ENCODE measurements around the gene CSNK1G2.

CSNK1G2 gene

DNA sequence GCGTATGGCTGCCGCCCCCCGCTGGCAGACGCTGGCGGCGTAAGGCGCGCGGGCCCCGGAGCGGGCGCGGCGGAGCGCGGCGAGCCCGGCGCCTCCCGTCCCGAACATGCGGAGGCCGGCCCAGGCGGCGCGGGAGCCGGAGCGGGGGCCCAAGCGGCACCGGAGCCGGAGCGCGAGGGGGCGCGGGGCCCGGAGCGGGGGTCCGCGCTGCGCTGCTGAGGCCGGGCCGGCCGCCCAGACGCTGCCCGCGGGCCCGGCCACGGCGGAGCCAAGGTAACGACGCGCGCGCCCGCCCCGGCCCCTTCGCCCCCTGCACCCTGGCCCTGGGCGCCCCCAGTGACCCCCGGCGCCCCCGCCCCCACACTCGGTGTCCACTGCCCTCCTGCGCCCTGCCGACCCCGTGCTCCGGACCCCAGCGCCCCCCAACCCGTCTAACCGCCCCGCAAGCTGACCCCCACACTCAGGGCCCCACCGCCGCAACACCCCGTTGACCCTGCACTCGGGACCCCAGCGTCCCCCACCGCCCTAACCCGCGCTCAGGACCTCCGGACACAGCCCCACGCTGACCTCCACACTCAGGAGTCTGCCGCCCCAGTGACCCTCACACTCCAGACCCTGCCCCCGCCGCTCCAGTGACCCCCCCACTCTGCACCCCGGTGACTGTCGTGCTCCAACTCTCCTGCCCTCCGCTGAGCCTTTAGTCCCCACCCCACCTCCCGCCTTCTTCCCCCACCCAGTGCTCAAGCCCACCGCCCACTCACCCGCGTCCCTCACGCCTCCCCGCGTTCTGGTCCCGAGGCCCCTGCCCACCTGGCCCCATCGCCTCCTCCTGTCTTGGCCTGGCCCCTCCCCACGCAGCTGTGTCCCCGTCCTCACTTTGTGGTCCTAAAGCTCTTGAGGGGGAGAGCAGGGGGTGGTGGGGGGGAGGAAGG, at the start of gene CSNK1G2:
Gene CSNK1G2 (plus strand): TSS at position 27 of the 932 bp plus-strand sequence. CDS start 28,601 bp downstream, outside the sequence.
- no peak for DNase-seq

DNA sequence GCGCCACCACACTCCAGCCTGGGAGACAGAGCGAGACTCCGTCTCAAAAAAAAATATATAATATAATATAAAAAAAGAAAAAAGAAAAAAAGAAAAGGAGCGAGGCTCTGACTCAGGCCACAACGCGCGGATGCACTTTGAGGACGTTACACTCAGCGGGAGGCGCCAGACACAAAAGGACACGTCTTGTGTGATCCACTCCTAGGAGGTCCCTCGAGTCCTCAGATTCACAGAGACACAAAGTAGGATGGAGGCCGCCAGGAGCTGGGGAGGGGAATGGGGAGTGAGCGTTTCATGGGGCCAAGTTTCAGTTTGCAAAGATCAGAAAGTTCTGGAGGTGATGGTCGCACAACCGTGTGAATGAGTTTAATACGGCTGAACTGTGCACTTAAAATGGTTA, 47.2 kb upstream of the CSNK1G2 start:
- DNase-seq, result no peak

DNA sequence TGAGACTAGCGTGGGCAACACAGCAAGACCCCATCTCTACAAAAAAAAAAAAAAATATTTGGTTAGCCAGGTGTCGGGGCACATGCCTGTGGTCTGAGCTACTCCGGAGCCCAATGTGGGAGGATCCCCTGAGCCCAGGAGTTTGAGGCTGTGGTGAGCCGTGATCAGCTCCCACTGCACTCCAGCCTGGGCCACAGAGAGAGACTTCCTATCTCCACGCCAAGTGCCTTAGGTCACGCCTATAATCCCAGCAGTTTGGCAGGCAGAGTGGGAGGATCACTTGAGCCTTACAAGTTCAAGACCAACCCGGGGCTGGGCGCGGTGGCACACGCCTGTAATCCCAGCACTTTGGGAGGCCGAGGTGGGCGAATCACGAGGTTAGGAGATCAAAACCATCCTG, 44.5 kb upstream of the CSNK1G2 start:
- no peak for DNase-seq

DNA sequence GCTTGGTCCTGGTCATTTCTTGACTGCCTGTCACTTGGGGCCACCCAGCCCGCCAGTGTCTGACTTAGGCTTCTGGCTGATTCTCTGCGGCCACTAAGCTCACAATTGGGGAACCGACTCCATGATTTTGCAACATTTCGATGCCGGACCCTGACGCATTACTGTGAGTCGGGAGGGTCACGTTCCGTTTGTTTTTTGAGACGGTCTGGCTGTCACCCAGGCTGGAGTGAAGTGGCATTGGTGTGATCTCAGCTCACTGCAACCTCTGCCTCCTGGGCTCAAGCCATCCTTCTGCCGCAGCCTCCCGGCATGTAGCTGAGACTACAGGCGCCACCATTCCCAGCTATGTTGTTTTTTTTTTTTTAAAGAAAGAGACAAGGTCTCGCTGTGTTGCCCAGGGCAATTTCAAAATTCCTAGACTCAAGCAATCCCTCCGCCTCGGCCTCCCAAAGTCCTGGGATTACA, 39.0 kb upstream of the CSNK1G2 start:
- no peak for DNase-seq

DNA sequence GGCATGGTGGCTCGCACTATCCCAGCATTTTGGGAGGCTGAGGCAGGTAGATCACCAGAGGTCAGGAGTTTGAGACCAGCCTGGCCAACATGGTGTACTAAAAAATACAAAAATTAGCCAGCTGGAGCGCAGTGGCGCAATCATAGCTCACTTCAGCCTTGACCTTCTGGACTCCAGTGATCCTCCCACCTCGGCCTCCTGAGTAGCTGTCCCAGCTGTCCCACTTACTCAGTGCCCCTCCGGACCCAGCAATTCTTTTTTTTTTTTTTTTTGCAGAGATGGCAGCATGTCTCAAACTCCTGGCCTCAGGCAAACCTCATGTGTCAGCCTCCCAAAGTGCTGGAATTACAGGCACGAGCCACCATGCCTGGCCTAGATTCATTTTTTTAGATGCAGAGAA, 38.0 kb upstream of the CSNK1G2 start:
- DNase-seq, result no peak

DNA sequence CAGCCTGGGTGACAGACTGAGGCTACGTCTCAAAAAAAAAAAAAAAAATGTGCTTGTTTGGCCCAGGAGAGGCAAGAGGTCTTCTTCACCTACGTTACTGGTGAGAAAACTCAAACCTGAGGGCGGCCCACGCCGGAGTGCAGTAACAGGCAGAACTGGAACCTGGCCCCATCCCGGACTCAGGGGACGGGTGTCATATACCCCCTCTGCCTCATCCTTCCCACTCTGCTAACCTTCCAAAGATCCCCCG, 36.2 kb upstream of the CSNK1G2 start:
- no peak for DNase-seq

DNA sequence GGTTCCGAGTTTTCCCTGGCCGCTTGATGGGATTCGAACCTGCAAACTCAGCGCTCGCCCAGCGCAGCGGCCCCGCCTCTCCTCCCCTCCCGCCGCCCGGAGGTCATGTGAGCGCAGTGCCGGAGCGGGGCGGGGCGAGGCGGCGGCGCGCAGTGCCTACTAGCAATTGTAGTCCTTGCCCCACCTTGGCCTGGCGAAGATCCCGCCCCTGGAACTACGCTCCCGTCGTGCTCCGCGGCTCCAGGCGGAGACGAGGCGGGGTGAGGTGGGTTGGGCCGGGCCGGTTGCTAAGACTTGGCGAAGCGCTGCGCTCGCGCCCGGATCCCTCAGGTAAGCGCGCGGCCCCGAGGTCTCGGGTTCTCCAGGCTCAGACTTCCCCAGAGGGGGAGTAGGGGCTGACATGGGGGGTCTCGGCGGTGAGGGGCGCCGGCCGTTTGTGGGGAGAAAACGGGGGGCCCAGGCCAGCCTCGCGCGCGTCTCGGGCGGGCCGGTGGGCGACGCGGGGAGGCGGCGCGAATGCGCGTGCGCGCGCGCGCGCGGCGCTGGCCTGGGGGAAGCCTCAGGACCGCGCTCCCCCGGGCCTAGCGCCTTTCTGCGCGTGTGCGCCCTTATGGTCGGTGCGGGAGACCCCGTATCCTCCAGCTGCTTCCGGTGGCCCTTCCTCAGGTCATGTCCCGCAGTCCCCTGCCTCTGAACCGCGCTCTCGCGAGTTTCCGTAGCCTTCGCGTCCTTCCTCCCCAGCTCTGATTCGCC, 35.7 kb upstream of the CSNK1G2 start, which contains the start of the genes ADAT3 and SCAMP4:
Gene ADAT3 (plus strand): TSS at position 290 of the 753 bp plus-strand sequence. CDS start 6,649 bp downstream, outside the sequence.
Gene SCAMP4 (plus strand): TSS at position 290 of the 753 bp plus-strand sequence. CDS start 9,621 bp downstream, outside the sequence.
- DNase-seq, result peak; percentile 99

DNA sequence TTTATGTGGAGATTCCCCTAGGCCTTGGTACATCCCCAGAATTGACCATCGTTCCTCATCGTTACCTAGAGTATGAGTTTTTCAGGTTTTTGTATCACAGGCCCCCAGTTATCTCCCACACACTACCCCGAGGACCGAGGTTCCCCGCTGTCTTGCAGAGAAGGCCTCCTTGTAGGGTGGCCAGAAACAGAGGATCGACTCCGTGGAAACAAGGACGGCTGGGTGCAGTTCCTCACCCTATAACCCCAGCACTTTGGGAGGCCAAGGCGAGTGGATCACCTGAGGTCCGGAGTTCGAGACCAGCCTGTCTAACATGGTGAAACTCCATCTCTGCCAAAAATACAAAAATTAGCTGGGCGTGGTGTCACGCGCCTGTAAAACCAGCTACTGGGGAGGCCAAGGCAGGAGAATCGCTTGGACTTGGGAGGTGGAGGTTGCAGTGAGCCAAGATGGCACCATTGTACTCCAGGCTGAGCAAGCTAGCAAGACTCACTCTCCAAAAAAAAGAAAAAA, 35.1 kb upstream of the CSNK1G2 start:
- DNase-seq, result no peak

DNA sequence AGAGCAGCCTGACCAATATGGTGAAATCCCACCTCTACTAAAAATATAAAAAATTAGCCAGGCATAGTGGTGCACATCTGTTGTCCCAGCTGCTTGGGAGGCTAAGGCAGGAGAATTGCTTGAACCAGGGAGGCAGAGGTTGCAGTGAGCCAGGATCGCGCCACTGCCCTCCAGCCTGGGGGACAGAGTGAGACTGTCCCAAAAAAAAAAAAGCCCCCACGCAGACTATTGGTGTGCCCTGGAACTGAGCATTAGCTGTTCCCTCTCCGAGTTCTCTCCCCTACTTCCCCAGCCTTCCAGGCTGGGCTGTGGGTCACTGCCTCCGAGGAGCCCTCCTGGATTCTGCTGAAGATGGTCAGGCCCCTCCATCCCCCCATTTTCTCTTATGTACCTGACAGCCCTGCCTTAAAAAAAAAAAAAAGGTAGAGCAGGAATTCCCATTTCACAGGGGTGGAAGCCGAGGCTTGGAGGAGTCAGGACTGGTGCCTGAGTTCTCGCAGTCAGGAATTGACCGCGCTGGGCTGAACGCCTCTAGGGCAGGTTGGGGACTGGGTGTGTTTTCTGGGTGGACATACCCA, 33.9 kb upstream of the CSNK1G2 start:
- no peak for DNase-seq

DNA sequence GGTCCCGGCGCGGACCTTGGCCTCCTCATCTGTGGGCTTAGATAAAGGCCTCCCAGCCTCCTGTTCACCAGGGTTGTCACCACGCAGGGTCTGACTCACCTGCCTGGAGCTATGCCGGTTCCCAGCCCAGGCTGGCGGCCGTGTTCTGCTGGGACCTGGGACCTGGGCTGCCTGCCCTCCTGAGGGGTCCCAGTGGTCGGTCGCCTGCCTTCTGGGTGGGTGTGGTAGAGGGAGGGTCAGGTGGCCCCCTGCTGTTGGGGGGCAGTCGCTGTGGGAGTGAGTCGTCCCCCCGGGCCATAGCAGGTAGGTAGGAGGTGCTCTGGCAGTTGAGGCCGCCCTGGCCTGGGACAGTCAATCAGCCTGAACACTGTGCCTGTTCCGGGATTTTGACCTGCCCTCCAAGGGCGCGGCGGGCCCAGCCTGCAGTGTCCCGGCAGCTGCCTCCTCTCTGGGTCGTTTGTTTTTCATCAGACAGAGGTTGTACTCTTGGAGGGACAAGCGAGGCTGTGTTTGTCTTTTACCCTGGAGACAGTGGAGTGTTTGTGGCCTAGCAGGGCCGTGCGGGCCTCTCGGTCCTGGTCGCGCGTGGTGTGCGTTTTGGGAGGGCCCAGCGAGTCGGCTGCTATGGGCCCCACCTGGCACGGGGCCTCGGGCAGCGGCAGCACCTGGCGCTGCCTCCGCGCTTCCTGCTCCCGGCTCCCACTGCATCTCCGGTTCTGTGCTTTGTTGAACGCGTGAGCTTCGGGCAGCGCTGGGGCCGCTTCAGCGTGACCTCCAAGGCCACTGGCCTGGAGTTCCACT, 33.2 kb upstream of the CSNK1G2 start:
- no peak for DNase-seq

DNA sequence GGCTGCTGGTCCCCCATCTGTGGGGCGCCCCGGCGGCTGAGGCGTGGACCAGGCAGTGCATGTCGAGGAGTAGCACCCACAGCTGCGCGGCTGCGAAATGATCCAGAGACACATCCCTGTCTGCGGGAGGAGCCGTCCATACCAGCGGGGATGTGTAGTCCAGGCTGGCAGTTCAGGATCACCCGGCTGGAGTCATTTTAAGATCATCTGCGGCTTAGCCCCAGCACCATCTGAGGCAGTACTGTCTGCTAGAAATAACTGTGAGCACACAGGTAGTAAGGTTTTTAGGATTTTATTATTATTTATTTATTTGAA, 32.7 kb upstream of the CSNK1G2 start:
- DNase-seq, result no peak

DNA sequence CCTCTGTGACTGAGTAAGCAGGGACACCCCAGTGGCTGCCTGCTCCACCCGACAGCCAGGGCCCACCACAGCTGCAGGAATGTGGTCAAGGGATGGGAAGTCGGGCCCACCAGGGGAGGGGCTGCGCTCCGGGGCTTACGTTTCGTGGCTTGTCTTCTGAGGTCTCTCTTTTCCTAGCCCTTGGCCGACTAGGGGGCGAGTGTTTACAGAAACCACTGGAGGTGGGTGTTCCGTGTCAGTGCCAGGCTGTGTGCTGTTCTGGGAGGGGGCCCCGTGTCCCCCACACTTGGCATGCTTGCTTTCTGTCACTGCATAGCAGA, 31.3 kb upstream of the CSNK1G2 start:
- no peak for DNase-seq

DNA sequence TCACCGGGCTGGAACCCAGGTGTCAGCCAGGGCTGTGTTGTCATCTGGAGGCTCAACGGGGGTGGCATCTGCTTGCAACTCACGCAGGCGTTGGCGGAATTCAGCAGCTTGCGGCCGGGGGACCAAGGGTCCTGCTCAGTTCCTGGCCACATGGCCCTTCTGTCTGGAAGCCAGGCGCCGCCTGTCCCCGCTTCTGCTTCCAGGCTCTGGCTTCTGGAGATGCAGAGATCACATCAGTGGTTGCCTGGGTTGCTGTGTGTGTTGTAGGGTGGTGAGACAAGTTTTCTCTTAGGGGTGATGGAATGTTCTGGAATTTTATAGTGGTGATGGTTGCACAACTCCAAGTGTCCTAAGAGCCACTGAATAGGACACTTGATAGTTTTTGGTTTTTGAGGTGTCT, 30.8 kb upstream of the CSNK1G2 start:
- DNase-seq, result no peak

DNA sequence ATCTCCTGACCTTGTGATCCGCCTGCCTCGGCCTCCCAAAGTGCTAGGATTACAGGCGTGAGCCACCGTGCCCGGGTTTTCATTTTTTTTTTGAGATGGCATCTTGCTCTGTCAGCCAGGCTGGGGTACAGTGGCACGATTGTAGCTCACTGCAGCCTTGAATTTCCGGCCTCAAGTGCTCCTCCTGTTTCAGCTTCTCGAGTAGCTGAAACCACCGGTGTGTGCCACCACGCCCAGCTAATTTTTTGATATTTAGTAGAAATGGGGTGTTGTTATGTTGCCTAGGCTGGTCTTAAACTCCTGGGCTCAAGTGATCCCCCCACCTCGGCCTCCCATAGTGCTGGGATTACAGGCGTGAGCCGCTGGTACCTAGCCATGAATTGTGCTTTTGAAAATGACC, 29.9 kb upstream of the CSNK1G2 start:
- no peak for DNase-seq

DNA sequence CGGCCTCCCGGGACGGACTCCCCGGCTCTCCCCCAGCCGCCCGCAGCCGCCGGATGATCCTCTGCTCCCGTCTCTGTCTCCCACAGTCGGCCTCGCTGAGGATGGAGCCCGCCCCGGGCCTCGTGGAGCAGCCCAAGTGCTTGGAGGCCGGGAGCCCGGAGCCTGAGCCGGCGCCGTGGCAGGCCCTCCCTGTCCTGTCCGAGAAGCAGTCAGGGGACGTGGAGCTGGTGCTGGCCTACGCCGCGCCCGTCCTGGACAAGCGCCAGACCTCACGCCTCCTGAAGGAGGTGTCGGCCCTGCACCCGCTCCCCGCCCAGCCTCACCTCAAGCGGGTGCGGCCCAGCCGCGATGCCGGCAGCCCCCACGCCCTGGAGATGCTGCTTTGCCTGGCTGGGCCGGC, 29.0 kb upstream of the CSNK1G2 start:
- DNase-seq, result no peak

DNA sequence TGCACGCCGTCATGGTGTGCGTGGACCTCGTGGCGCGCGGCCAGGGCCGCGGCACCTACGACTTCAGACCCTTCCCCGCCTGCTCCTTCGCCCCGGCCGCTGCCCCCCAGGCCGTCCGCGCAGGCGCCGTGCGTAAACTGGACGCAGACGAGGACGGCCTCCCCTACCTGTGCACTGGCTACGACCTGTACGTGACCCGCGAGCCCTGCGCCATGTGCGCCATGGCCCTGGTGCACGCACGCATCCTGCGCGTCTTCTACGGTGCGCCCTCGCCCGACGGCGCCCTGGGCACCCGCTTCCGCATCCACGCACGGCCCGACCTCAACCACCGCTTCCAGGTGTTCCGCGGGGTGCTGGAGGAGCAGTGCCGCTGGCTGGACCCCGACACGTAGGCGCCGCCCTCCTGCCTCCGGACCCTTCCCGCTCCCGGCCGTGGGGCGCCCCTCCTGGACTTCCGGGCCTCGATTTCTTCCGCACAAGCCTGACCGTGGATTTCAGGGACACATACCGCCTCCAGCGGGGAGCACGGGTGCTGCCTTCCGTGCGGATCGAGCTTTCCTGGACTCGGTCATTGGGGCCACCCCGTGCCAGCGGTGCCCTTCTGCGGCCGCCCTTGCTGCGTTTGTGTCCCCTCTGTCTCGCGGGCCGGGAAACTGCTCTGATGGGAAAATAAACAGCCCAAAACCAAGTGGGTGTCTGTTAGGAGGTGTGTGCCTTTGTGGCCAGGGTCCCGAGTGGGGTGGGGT, 28.0 kb upstream of the CSNK1G2 start:
- DNase-seq, result no peak

DNA sequence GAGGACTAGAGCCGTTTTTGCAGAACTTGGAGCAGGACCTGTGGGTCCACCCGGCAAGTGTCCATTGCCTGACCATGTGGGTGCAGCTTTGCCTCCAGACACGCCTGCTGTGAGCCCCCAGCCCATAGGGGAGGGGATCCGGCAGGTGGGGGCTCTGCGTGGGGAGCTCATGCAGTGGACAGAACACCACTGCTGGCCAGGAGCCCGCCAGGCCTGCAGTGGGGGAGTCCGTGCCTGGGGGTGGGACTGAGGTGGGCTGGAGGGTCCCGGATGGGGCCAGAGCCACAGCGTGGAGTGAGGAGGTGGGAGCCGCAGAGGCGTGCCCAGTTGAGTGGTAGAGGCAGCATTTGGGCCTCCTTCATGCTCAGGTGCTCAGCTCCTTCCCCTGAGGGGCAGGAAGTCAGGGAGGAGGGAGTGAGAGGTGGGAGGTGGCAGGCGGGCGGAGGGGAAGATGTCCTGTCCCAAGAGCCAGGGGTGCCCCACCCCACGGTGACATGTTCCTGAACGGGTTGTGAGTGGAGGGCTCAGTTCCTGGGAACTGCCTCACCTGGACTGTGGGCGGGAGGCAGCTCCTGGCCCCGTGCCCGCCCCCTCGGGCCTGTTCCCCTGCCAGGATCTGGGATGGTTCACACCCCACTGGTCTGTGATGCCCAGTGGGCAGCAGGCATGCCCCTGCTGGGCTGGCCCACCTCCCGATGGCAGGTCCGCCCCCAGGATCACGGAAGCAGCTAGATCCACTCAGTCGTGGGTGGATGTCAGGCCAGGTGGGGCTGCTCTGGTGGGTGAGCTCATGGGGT, 27.0 kb upstream of the CSNK1G2 start:
- DNase-seq, result no peak

DNA sequence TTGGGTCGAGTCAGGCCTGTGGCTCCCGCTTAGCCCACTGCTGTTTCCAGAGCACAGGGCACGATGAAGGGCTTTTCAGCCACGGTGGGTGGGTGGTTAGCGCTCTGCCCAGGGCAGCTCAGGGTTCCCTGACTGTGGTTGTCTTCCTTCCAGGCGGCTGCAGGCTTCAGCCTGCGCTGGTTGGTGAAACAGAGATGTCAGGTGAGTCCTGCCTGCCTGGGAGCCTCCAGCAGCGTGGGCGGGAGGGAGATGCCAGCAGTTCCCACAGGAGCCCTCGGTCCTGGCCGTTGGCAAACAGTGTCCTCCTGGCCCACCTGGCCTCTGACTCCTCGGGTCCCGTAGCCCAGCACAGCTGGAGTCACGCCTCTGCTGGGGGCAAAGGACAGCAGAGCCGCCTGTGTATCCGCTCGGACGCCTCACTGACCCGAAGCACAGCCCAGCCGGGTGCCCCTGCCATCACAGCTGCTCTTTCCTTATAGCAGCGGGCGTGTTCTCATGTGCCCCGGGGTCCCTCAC, 26.1 kb upstream of the CSNK1G2 start:
- no peak for DNase-seq

DNA sequence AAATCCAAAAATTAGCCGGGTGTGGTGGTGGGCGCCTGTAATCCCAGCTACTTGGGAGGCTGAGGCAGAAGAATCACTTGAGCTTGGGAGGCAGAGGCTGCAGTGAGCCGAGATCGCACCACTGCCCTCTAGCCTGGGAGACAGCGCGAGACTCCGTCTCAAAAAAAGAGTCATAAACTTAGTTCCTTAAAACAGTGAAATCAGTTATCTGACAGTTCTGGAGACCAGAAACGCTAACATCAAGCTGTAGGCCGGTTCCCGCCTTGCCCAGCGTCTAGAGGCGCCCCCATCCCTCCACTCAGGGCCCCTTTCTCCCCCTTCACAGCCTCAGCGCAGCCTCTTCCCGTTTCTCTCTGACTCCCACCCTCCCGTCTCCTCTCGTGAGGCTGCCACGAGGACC, 23.8 kb upstream of the CSNK1G2 start:
- DNase-seq, result no peak

DNA sequence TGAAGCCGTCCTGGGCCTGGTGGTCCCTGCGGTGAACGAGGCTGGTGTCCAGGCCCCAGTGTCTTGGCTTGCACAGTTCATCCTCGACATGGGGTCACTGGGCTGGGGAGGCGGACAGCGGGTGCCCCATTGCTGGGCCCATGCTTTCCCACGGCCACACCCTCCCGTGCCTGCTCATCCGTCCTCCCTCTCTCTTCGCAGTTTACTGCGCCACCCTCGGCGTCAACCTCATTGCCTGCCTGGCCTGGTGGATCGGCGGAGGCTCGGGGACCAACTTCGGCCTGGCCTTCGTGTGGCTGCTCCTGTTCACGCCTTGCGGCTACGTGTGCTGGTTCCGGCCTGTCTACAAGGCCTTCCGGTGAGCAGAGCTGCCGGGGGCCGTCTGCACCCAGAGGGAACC, 23.0 kb upstream of the CSNK1G2 start:
- no peak for DNase-seq

DNA sequence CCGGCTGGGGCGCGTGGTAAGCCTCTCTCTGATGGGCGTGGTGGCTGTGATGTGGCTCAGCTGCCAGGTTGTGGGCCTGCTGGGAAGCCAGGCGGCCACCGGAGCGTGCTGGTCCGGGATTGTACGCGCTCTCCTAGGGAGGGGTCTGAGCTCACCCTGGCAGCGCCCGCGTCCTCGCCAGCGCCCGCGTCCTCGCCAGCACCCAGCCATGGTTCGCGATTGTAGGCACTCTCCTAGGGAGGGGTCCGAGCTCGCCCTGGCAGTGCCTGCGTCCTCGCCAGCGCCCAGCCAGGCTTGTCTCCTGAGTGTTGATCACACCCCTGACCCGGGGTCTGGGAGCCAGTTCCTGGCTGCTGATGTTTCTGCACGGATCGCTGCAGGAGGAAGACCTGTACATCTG, 22.0 kb upstream of the CSNK1G2 start:
- no peak for DNase-seq

All from activated naive CD4-positive, alpha-beta T cell treated with Interleukin-2 at 50 U/mL for 16 hours (primary cell).